HepG2 (cell line): ENCODE data around the gene DDX6. TPM values are rescaled to one million over a fixed set of nuclear protein-coding genes. Genes with fewer than 3 reads are reported as not detected.

Source experiments
- CREB1 ChIP-seq, 2 experiments: fragments of 450-650 bp in 1 of 2; IDR thresholded peaks; 2 replicates each; pipeline ENCODE4 v1.6.1; 2016 to 2017; ENCODE audit warnings: control low read depth in 1 of 2, mild to moderate bottlenecking in 1 of 2, missing compliant biosample characterization in 1 of 2, missing genetic modification characterization in 1 of 2
- DR1 ChIP-seq: sonication (generic); formaldehyde crosslinking; IDR thresholded peaks from 2 replicates; pipeline ENCODE4 v1.8.0; 2021; ENCODE audit warnings: mild to moderate bottlenecking, missing genetic modification reagents, inconsistent platforms
- HNRNPL ChIP-seq: fragments of 200-400 bp; formaldehyde crosslinking; IDR thresholded peaks from 2 replicates; pipeline ENCODE4 v1.6.1; 2017; ENCODE audit warnings: mild to moderate bottlenecking, low read depth, low read length
- PRDM4 ChIP-seq: sonication (generic); formaldehyde crosslinking; IDR thresholded peaks from 2 replicates; pipeline ENCODE4 v1.9.0; 2021; ENCODE audit warnings: missing genetic modification reagents, borderline replicate concordance
- SALL1 ChIP-seq: sonication (generic); formaldehyde crosslinking; IDR thresholded peaks from 2 replicates; pipeline ENCODE4 v1.8.0; 2022; ENCODE audit warnings: mild to moderate bottlenecking, missing genetic modification reagents
- SMARCC2 ChIP-seq: fragments of 450-650 bp; IDR thresholded peaks from 2 replicates; pipeline ENCODE4 v1.6.1; 2017; ENCODE audit warnings: antibody characterized with exemption, mild to moderate bottlenecking
- SUZ12 ChIP-seq: fragments of 150-350 bp; IDR thresholded peaks from 2 replicates; pipeline ENCODE4 v1.6.1; 2014; ENCODE audit warnings: low read depth, low read length
- THAP11 ChIP-seq: IDR thresholded peaks from 2 replicates; pipeline ENCODE4 v1.6.1; 2016; ENCODE audit warnings: missing biosample characterization, missing genetic modification reagents
- ZBTB20 ChIP-seq: sonication (generic); formaldehyde crosslinking; IDR thresholded peaks from 2 replicates; pipeline ENCODE4 v1.8.1; 2023; ENCODE audit warnings: missing genetic modification reagents, low read depth, mild to moderate bottlenecking, borderline replicate concordance
- ZNF335 ChIP-seq: sonication (generic); formaldehyde crosslinking; IDR thresholded peaks from 2 replicates; pipeline ENCODE4 v1.4.0; 2020; ENCODE audit warnings: missing genetic modification reagents
- ZSCAN31 ChIP-seq: sonication (generic); formaldehyde crosslinking; IDR thresholded peaks from 2 replicates; pipeline ENCODE4 v1.5.0; 2020; ENCODE audit warnings: low read depth, mild to moderate bottlenecking, missing genetic modification reagents
- polyA plus RNA-seq, 8 experiments: library from polyadenylated mRNA; depleted of rRNA in 3 of 8; stranded (reverse) in 7 of 8; unstranded in 1 of 8; fragments of >200 nt; fragmentation: Illumina TruSeq in 4 of 8; extraction: Trizol in 4 of 8; gene quantifications; 2 replicates each; pipeline versions ENCODE4 v1.2.1 to v1.2.3, GENCODE V29; 2011 to 2016; ENCODE audit warnings: low read depth in 4 of 8, missing spikeins in 1 of 8, mixed read lengths in 1 of 8; ENCODE audit not compliant: insufficient read depth in 1 of 8
- total RNA-seq, 5 experiments: library from RNA; depleted of rRNA; stranded (reverse); fragments of >200 nt; fragmentation: Illumina TruSeq; extraction: Trizol; gene quantifications; 2 replicates each; pipeline ENCODE4 v1.2.3, GENCODE V29; 2016; ENCODE audit warnings: low read depth in 1 of 5
- TF ChIP-seq, protein P1 (sequence below): sonication (generic); formaldehyde crosslinking; IDR thresholded peaks from 2 replicates; pipeline ENCODE4 v1.8.0; 2022; ENCODE audit warnings: missing genetic modification reagents, mild to moderate bottlenecking, borderline replicate concordance
- TF ChIP-seq, protein P2 (sequence below): sonication (generic); formaldehyde crosslinking; IDR thresholded peaks from 2 replicates; pipeline ENCODE4 v1.9.0; 2021; ENCODE audit warnings: missing genetic modification reagents, borderline replicate concordance
- TF ChIP-seq, protein P3 (sequence below): sonication (generic); formaldehyde crosslinking; IDR thresholded peaks from 2 replicates; pipeline ENCODE4 v1.4.0; 2020; ENCODE audit warnings: missing genetic modification reagents, borderline replicate concordance
- TF ChIP-seq, protein P4 (sequence below): conservative IDR thresholded peaks from 2 replicates; pipeline ENCODE4 v1.6.1; 2018; ENCODE audit warnings: missing genetic modification reagents

Gene DDX6
- total and polyA plus RNA-seq, 2 of the 13 experiments (the other 11 are each of a cell fraction or from before 2014, with no cell fraction given): 20.9 to 59.2 TPM

DNA sequence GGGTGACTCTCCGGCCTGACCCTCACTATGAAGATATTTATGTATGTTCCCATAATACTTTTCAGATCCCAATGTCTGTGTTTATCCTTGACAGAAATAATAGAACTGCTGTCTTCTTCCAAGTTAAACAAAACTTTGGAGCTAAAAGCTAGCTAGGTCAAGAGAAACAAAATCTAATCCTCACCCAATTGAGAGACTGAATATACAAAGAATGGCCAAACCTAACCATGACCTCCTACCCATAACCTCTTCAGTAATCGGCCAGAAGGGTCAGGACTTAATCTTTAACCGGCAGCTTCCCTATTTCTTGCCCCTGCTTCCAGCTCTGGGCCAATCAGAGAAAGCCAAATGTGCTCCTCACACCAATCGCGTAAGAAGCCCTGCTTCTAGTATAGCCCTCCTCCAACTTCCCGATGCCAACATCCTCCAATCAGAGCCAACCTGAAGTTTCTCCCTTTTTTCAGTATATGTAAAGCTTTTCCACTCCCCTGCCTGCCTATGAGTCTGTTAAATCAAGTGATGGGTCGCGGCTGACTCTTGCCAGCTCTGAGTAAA, 1.7 kb upstream of the DDX6 start (continued):
- TF ChIP-seq PRDM4 (CRISPR knock-in tag): no peak
- TF ChIP-seq ZNF335 (CRISPR knock-in tag): no peak
- peak; percentile 49 for TF ChIP-seq THAP11 (CRISPR knock-in tag)
- no peak for TF ChIP-seq CREB1 (IDR thresholded peaks at IDR 0.05)
- peak; percentile 75 for TF ChIP-seq CREB1 (CRISPR knock-in tag; IDR thresholded peaks at IDR 0.05)
- 0 out of 2 replicates have a peak, but pooled peaks have one; percentile 23 for TF ChIP-seq ZBTB20 (CRISPR knock-in tag)
- TF ChIP-seq ZSCAN31 (CRISPR knock-in tag): no peak
- no peak for TF ChIP-seq SMARCC2
- TF ChIP-seq, protein P1, sequence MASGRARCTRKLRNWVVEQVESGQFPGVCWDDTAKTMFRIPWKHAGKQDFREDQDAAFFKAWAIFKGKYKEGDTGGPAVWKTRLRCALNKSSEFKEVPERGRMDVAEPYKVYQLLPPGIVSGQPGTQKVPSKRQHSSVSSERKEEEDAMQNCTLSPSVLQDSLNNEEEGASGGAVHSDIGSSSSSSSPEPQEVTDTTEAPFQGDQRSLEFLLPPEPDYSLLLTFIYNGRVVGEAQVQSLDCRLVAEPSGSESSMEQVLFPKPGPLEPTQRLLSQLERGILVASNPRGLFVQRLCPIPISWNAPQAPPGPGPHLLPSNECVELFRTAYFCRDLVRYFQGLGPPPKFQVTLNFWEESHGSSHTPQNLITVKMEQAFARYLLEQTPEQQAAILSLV (CRISPR knock-in tag): 0 out of 2 replicates have a peak, but pooled peaks have one; percentile 3
- TF ChIP-seq SALL1 (CRISPR knock-in tag): no peak
- TF ChIP-seq, protein P2, sequence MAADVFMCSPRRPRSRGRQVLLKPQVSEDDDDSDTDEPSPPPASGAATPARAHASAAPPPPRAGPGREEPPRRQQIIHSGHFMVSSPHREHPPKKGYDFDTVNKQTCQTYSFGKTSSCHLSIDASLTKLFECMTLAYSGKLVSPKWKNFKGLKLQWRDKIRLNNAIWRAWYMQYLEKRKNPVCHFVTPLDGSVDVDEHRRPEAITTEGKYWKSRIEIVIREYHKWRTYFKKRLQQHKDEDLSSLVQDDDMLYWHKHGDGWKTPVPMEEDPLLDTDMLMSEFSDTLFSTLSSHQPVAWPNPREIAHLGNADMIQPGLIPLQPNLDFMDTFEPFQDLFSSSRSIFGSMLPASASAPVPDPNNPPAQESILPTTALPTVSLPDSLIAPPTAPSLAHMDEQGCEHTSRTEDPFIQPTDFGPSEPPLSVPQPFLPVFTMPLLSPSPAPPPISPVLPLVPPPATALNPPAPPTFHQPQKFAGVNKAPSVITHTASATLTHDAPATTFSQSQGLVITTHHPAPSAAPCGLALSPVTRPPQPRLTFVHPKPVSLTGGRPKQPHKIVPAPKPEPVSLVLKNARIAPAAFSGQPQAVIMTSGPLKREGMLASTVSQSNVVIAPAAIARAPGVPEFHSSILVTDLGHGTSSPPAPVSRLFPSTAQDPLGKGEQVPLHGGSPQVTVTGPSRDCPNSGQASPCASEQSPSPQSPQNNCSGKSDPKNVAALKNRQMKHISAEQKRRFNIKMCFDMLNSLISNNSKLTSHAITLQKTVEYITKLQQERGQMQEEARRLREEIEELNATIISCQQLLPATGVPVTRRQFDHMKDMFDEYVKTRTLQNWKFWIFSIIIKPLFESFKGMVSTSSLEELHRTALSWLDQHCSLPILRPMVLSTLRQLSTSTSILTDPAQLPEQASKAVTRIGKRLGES: no peak
- 0 out of 2 replicates have a peak, but pooled peaks have one; percentile 8 for TF ChIP-seq DR1
- no peak for TF ChIP-seq SUZ12
- TF ChIP-seq, protein P3, sequence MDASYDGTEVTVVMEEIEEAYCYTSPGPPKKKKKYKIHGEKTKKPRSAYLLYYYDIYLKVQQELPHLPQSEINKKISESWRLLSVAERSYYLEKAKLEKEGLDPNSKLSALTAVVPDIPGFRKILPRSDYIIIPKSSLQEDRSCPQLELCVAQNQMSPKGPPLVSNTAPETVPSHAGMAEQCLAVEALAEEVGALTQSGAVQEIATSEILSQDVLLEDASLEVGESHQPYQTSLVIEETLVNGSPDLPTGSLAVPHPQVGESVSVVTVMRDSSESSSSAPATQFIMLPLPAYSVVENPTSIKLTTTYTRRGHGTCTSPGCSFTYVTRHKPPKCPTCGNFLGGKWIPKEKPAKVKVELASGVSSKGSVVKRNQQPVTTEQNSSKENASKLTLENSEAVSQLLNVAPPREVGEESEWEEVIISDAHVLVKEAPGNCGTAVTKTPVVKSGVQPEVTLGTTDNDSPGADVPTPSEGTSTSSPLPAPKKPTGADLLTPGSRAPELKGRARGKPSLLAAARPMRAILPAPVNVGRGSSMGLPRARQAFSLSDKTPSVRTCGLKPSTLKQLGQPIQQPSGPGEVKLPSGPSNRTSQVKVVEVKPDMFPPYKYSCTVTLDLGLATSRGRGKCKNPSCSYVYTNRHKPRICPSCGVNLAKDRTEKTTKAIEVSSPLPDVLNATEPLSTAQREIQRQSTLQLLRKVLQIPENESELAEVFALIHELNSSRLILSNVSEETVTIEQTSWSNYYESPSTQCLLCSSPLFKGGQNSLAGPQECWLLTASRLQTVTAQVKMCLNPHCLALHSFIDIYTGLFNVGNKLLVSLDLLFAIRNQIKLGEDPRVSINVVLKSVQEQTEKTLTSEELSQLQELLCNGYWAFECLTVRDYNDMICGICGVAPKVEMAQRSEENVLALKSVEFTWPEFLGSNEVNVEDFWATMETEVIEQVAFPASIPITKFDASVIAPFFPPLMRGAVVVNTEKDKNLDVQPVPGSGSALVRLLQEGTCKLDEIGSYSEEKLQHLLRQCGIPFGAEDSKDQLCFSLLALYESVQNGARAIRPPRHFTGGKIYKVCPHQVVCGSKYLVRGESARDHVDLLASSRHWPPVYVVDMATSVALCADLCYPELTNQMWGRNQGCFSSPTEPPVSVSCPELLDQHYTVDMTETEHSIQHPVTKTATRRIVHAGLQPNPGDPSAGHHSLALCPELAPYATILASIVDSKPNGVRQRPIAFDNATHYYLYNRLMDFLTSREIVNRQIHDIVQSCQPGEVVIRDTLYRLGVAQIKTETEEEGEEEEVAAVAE (CRISPR knock-in tag): 0 out of 2 replicates have a peak, but pooled peaks have one; percentile 34
- no peak for TF ChIP-seq HNRNPL
- TF ChIP-seq, protein P4, sequence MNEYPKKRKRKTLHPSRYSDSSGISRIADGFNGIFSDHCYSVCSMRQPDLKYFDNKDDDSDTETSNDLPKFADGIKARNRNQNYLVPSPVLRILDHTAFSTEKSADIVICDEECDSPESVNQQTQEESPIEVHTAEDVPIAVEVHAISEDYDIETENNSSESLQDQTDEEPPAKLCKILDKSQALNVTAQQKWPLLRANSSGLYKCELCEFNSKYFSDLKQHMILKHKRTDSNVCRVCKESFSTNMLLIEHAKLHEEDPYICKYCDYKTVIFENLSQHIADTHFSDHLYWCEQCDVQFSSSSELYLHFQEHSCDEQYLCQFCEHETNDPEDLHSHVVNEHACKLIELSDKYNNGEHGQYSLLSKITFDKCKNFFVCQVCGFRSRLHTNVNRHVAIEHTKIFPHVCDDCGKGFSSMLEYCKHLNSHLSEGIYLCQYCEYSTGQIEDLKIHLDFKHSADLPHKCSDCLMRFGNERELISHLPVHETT (CRISPR knock-in tag): 0 out of 2 replicates have a peak, but pooled peaks have one; percentile 7
